MG63 (cell line): Measurements from ENCODE around the gene EHBP1L1. TPM values are rescaled to one million over a fixed set of nuclear protein-coding genes. Genes with fewer than 3 reads are reported as not detected.

ENCODE experiments used
- DNase-seq: peaks from one replicate; pipeline ENCODE4 v3.0.0-alpha.2; 2020
- H3K27me3 ChIP-seq: fragments of 250-450 bp; sonication (Bioruptor Pico); 2 replicates; pipeline ENCODE4 v1.5.1; 2020; ENCODE audit warnings: mild to moderate bottlenecking, moderate library complexity
- H3K36me3 ChIP-seq: fragments of 250-450 bp; sonication (Bioruptor Pico); 2 replicates; pipeline ENCODE4 v1.5.1; 2020; ENCODE audit warnings: mild to moderate bottlenecking, moderate library complexity
- H3K4me3 ChIP-seq: fragments of 250-450 bp; sonication (Bioruptor Pico); 2 replicates; pipeline ENCODE4 v1.5.1; 2020; ENCODE audit warnings: mild to moderate bottlenecking, moderate library complexity
- H3K9me3 ChIP-seq: fragments of 250-450 bp; sonication (Bioruptor Pico); 2 replicates; pipeline ENCODE4 v1.5.1; 2020; ENCODE audit warnings: mild to moderate bottlenecking, moderate library complexity
- total RNA-seq: library from RNA; depleted of rRNA; stranded (reverse); fragments of >200 nt; shearing (Covaris generic); gene quantifications from 2 replicates; pipeline ENCODE4 v1.2.3, GENCODE V29; 2014; ENCODE audit warnings: low replicate concordance; rRNA removed

Gene EHBP1L1
- total RNA-seq: 30.8 and 65.1 TPM in 2 replicates

DNA sequence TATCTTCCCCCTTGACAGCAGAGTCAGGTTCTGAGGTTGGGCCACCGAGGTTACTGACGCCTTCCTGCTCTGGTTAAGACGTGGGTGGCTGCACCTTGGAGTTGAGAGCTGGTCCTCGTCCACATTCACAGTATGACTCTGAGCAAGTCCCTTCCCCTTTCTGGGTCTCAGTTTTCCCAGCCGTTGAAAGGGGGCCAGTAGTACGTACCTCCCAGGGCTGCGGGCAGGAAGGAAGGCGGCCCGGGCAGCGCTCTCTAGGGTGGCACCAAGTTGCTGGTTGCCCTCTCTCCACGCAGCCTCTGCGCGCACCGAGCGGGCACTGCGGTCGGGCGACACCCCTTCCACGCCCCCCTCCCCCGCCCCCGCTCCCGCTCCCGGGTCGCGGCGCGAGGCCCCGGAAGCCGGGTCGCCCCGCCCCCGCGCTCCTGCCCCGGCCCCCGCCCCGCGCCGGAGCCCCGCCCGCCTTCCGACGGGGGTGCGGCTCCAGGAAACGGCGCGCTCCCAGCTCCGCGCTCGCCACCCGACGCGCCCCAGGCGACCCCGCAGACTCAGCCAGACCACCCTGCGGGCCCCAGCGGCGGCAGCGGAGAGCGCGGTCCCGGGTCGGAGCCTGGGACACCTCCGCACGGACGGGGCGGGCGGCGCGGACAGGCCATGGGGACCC is at the start of gene EHBP1L1:
Gene EHBP1L1 (plus strand): TSS at position 486 of the 664 bp plus-strand sequence. CDS start 250 bp downstream, outside the sequence.
- H3K9me3 ChIP-seq: no peaks in the 10 kb centered on the region
- H3K27me3 ChIP-seq: no peaks in the 10 kb centered on the region
- H3K4me3 ChIP-seq: peak within 1 kb of the TSS; percentile 64
- peaks cover 41% of the 10 kb centered on the region for H3K36me3 ChIP-seq
- peak; percentile 79 for DNase-seq

DNA sequence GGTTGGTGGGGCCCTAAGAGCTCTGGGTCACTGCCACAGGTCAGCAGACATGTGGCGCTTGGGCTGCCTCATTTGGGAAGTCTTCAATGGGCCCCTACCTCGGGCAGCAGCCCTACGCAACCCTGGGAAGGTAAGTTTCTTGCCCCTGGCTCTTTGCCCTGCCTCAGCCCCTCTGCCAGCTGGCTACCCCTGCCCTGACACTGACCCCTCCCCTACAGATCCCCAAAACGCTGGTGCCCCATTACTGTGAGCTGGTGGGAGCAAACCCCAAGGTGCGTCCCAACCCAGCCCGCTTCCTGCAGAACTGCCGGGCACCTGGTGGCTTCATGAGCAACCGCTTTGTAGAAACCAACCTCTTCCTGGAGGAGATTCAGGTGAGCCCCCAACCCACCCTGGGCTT is 49.1 kb upstream of the EHBP1L1 start:
- H3K9me3 ChIP-seq: no peaks in the 10 kb centered on the region
- no peak overlapping the region for H3K4me3 ChIP-seq
- H3K27me3 ChIP-seq: no peaks in the 10 kb centered on the region
- peaks cover 59% of the 10 kb centered on the region for H3K36me3 ChIP-seq
- DNase-seq: no peak

- no peak for DNase-seq
- no peaks in the 10 kb centered on the region for H3K9me3 ChIP-seq
- peaks cover 68% of the 10 kb centered on the region for H3K36me3 ChIP-seq
- no peak overlapping the region for H3K4me3 ChIP-seq
- H3K27me3 ChIP-seq: no peaks in the 10 kb centered on the region
Measured at GRCh38 chr11:65528819-65529350, 47.0 kb upstream of the EHBP1L1 start.

- peaks cover 71% of the 10 kb centered on the region for H3K36me3 ChIP-seq
- H3K27me3 ChIP-seq: no peaks in the 10 kb centered on the region
- H3K4me3 ChIP-seq: no peak overlapping the region
- H3K9me3 ChIP-seq: no peaks in the 10 kb centered on the region
- no peak for DNase-seq
Measured at GRCh38 chr11:65529475-65530156, 46.2 kb upstream of the EHBP1L1 start.

DNA sequence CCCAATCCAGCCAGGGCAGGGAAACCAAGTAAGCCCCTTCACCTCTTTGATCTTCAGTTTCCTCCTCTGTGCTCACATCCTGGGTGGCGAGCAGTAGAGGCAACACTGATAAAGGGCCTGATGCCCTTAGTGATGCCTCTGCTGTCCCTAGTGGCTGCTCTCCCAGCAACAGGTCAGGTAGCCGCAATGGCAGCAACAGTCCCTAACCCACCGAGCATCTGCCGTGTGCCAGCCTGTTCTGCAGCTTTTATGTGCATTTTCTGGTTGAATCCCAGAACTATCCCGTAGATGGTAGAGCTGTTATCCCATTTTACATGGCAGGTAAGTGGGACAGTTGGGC is 45.7 kb upstream of the EHBP1L1 start:
- no peak overlapping the region for H3K4me3 ChIP-seq
- no peak for DNase-seq
- peaks cover 72% of the 10 kb centered on the region for H3K36me3 ChIP-seq
- H3K9me3 ChIP-seq: no peaks in the 10 kb centered on the region
- H3K27me3 ChIP-seq: no peaks in the 10 kb centered on the region

DNA sequence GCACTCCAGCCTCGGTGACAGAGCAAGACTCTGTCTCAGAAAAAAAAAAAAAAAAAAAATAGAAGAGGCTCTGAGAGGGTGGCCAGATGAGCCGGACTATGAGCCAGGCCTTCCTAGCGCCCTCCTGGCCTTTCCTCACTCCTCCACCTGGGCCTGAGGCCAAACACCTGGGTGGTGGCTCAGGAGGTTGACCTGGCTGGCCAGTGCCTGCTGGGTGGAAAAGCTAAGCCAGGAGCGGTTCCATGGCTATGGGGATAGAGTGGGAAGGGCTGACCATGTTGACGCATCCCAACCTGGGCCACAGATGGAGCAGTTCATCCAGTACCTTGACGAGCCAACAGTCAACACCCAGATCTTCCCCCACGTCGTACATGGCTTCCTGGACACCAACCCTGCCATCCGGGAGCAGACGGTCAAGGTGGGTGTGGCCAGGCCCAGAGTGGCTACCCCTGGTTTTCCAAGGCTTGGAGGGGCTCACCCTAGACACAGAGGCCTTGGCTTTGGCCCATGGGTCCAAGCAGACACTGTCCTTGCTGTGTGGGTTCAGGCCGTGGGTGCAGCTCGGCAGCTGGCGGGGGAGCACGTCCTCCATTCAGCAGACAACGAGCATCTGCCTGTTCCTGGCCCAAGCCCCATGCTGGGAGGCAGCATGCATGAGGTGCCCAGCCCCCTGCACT is 43.3 kb upstream of the EHBP1L1 start:
- DNase-seq: no peak
- Histone ChIP-seq H3K27me3 (no peaks in the 10 kb centered on the region), H3K36me3 (peaks cover 58% of the 10 kb centered on the region), H3K4me3 (no peak overlapping the region), H3K9me3 (no peaks in the 10 kb centered on the region)

DNA sequence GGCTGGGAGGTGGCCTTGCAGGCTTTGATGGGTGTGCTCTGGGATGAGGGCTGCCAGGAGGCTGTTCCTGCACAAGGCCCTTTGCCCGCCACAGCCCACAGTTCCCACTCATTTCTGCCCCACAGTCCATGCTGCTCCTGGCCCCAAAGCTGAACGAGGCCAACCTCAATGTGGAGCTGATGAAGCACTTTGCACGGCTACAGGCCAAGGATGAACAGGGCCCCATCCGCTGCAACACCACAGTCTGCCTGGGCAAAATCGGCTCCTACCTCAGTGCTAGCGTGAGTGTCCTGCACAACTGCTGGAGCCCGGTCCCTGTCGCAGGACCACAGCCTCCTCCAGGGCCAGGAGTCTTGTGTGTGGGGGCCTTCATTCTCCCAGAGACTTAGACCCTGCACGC is 40.8 kb upstream of the EHBP1L1 start:
- H3K4me3 ChIP-seq: no peak overlapping the region
- H3K9me3 ChIP-seq: no peaks in the 10 kb centered on the region
- H3K36me3 ChIP-seq: peaks cover 43% of the 10 kb centered on the region
- DNase-seq: no peak
- H3K27me3 ChIP-seq: no peaks in the 10 kb centered on the region

DNA sequence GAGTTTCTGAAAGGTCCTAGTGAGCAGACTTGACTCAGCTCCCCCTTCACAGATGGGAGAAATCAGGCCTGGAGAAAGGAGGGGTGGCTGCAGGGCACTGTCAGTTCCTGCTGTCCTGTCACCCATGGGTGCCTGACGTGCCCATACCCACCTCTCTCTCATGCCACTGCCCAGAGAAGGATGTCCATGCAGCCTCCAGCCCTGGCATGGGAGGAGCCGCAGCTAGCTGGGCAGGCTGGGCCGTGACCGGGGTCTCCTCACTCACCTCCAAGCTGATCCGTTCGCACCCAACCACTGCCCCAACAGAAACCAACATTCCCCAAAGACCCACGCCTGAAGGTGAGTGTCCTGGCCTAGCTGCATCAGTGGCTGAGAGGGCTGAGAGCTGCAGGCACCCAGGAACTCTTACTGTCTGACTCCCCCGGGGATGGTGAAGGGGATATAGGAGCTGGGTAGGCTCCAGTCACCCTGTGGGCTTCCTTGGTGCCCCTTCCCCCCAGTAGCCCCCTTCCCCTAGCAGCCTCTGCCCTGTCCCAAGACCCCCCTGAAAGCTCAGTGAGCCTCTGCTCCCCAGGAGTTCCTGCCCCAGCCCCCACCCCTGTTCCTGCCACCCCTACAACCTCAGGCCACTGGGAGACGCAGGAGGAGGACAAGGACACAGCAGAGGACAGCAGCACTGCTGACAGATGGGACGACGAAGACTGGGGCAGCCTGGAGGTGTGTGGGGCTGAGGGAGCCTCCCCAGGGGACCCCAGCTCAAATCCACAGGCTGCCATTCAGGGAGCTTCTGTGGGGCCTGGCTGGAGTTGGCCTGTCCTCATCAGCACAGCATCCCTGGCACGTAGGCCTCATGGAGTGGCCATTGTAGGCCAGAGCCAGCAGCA is 39.2 kb upstream of the EHBP1L1 start:
- no peak for DNase-seq
- Histone ChIP-seq H3K4me3 (no peak overlapping the region), H3K36me3 (peaks cover 40% of the 10 kb centered on the region)

DNA sequence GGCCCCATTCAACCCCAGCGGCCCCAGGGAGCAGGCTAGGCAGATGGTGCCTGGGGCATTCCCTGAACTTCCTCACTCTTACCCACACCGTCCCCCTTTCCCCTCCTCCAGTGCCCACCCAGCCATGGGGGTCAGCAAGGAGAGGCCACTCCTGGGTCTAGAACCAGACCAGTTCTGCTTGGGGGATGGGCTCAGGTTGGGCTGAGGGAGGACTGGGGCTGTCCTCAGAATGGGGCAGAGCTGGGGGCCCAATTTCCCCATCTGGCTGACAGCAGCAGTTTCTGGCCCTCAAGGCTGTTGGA is 38.6 kb upstream of the EHBP1L1 start:
- DNase-seq: no peak
- H3K27me3 ChIP-seq: no peaks in the 10 kb centered on the region
- H3K4me3 ChIP-seq: no peak overlapping the region
- H3K36me3 ChIP-seq: peaks cover 38% of the 10 kb centered on the region
- no peaks in the 10 kb centered on the region for H3K9me3 ChIP-seq

More for the DNA sequence above, 39.2 kb upstream of the EHBP1L1 start:
- no peaks in the 10 kb centered on the region for H3K27me3 ChIP-seq
- H3K9me3 ChIP-seq: no peaks in the 10 kb centered on the region

DNA sequence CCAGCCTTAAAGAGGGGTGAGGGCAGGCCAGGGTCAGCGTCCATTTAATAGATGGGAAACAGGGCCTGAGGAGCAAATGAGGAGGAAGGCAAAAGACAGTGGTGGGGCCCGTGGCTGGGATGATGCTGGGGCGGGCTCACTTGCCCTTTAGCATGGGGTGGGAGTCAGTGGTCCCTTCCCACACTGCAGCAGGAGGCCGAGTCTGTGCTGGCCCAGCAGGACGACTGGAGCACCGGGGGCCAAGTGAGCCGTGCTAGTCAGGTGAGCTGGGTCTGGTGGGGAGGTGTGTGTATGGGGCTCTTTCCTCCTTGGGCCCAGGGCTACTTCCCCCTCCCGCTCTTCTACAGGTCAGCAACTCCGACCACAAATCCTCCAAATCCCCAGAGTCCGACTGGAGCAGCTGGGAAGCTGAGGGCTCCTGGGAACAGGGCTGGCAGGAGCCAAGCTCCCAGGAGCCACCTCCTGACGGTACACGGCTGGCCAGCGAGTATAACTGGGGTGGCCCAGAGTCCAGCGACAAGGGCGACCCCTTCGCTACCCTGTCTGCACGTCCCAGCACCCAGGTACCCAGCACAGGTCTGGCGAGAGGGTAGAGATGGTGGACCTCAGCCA is 38.1 kb upstream of the EHBP1L1 start:
- Histone ChIP-seq H3K9me3 (no peaks in the 10 kb centered on the region), H3K27me3 (no peaks in the 10 kb centered on the region), H3K36me3 (peaks cover 35% of the 10 kb centered on the region), H3K4me3 (no peak overlapping the region)
- no peak for DNase-seq

- H3K9me3 ChIP-seq: no peaks in the 10 kb centered on the region
- H3K36me3 ChIP-seq: peaks cover 33% of the 10 kb centered on the region
- no peaks in the 10 kb centered on the region for H3K27me3 ChIP-seq
- DNase-seq: no peak
- no peak overlapping the region for H3K4me3 ChIP-seq
Measured at GRCh38 chr11:65538232-65538914, 37.5 kb upstream of the EHBP1L1 start.

DNA sequence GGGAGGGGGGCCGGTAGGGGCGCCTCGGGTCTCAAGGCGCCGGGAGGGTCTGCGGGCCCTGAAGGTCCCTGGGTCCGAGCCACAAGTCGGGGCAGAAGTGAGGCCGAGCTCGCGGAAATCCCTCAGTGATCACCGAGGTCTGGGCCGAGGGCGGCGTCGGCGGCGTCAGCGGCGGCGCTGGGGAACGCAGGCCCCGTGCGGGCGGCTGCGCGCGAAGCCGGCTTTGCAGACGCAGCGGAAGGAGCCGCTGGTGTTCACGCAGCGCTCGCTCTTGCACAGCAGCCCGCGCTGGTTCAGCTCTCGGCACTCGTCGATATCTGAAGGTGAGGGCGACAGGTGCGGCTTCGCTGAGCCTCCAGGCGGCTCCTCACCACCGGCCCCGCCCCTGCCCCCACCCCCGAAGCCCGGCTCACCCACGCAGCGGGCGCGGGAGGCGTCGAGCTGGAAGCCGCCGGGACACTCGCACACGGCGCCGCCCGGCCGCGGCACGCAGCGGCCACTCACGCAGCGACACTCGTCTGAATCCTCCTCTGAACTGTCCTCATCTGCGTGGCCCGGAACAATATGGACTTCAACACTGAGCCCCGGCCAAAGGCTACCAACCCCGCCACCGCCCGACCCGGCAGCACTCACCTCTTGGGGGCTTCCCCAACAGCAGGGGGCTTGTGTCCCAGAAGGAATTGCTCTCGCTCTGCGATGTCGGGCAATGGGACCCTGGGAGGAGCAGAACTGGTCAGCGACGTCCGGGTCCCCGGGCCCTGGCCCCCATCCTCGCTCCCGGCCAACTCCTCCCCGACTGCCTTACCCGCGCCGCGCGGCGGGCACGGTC is 36.7 kb upstream of the EHBP1L1 start:
- H3K9me3 ChIP-seq: no peaks in the 10 kb centered on the region
- peaks cover 33% of the 10 kb centered on the region for H3K36me3 ChIP-seq
- no peak for DNase-seq
- H3K4me3 ChIP-seq: no peak overlapping the region
- H3K27me3 ChIP-seq: no peaks in the 10 kb centered on the region

DNA sequence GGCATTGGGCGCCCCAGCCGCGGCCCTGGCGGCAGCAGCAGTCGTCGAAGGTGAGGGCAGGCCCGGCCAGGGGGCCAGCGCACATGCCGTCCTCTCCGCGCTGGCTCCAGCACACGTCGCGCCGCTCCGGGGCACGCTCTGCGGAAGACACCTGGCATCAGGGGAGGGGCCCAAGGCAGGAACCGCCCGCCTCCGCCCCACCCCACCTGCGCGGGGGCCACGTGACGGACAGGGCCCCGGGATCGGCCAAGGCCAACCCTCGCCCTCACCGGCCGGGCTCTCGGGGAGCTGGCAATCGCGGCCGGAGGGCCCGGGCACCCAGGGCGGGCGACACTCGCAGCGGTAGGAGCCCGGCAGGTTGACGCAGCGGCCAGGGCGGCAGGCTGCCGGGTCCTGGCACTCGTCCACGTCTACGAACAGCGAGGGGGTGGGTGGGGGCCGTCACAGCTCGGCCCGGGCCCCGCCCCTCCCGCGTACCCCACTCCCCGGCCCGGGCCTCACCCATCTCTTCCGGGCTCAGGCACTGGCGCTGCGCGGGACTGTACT is 36.0 kb upstream of the EHBP1L1 start:
- H3K9me3 ChIP-seq: no peaks in the 10 kb centered on the region
- no peak for DNase-seq
- no peak overlapping the region for H3K4me3 ChIP-seq
- H3K36me3 ChIP-seq: peaks cover 35% of the 10 kb centered on the region
- no peaks in the 10 kb centered on the region for H3K27me3 ChIP-seq

DNA sequence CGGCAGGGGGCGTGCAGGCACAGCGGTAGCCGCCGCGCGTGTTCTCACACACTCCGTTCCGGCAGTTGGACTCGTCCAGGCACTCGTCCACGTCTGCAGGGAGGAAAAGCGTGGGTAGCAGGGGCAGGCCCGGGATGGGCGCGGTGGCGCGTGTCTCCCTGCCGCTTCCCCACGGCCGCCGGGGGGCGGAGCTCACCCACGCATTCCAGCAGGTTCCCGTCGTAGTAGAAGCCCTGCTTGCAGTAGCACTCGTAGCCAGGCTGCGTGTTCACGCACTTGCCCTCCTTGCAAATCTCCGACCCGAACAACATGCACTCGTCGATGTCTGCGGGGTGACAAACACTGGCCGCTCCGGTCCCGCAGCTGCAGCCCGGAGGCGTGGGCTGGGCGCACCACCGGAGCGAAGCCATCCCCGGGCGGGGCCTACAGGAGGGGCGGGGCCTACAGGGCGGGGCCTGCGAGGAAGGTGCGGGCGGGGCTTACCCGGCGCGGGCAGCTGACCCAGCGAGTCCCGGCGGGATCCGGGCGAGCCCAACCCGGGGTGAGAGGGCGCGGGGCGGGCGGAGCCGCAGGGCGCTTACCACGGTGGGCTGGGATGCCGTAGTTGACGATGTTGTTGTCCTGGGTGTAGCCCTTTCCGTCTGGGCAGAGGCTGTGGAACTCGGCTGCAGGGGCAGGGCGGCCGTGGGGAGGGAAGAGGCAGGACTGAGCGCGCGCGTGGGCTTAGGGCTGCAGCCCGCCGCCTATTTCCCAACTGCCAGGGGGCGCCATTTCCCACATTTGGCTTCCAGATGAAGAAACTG is 35.4 kb upstream of the EHBP1L1 start:
- H3K36me3 ChIP-seq: peaks cover 40% of the 10 kb centered on the region

More for the DNA sequence above, 35.4 kb upstream of the EHBP1L1 start:
- H3K9me3 ChIP-seq: no peaks in the 10 kb centered on the region
- H3K4me3 ChIP-seq: peak overlapping the region; percentile 22
- DNase-seq: peak; percentile 79
- no peaks in the 10 kb centered on the region for H3K27me3 ChIP-seq
